H9 (cell line): Measurements from ENCODE around the gene NCOA6. TPM values are rescaled to one million over a fixed set of nuclear protein-coding genes. Genes with fewer than 3 reads are reported as not detected.

Experiments used
- DNase-seq: peaks from one replicate; pipeline ENCODE4 v3.0.0-alpha.2; 2017
- H2AFZ ChIP-seq: one replicate; pipeline ENCODE4 v1.6.1; 2013; ENCODE audit warnings: mild to moderate bottlenecking, low read length, control low read depth, moderate library complexity
- H2AK5ac ChIP-seq: 2 replicates; pipeline ENCODE4 v1.6.1; 2013; ENCODE audit warnings: low read length, control low read depth, mixed read lengths; ENCODE audit not compliant: insufficient read length
- H2BK120ac ChIP-seq: one replicate; pipeline ENCODE4 v1.6.1; 2013; ENCODE audit warnings: low read depth, mild to moderate bottlenecking, low read length, control low read depth, inconsistent platforms; ENCODE audit not compliant: poor library complexity, severe bottlenecking
- H2BK12ac ChIP-seq: 2 replicates; pipeline ENCODE4 v1.6.1; 2013; ENCODE audit warnings: low read length, control low read depth, mixed read lengths, low read depth; ENCODE audit not compliant: insufficient read length
- H2BK15ac ChIP-seq: 2 replicates; pipeline ENCODE4 v1.6.1; 2013; ENCODE audit warnings: low read depth, low read length, control low read depth
- H2BK20ac ChIP-seq: one replicate; pipeline ENCODE4 v1.6.1; 2013; ENCODE audit warnings: low read depth, mild to moderate bottlenecking, low read length, control low read depth, inconsistent platforms; ENCODE audit not compliant: poor library complexity, severe bottlenecking
- H2BK5ac ChIP-seq: 2 replicates; pipeline ENCODE4 v1.6.1; 2013; ENCODE audit warnings: low read length, control low read depth, mixed read lengths; ENCODE audit not compliant: insufficient read length
- H3K14ac ChIP-seq: 2 replicates; pipeline ENCODE4 v1.6.1; 2013; ENCODE audit warnings: low read length, control low read depth; ENCODE audit not compliant: insufficient read depth
- H3K18ac ChIP-seq: 2 replicates; pipeline ENCODE4 v1.6.1; 2013; ENCODE audit warnings: low read depth, mild to moderate bottlenecking, mixed read lengths, low read length, control low read depth; ENCODE audit not compliant: insufficient read length
- H3K23ac ChIP-seq: 2 replicates; pipeline ENCODE4 v1.6.1; 2013; ENCODE audit warnings: low read length, control low read depth, mixed read lengths, low read depth; ENCODE audit not compliant: insufficient read length
- H3K23me2 ChIP-seq: 2 replicates; pipeline ENCODE4 v1.6.1; 2013; ENCODE audit warnings: low read depth, mild to moderate bottlenecking, mixed read lengths, low read length, control low read depth; ENCODE audit not compliant: insufficient read length, poor library complexity, severe bottlenecking
- H3K27ac ChIP-seq: 2 replicates; pipeline ENCODE4 v1.5.1; 2013; ENCODE audit warnings: low read length, control low read depth, mixed read lengths, low read depth; ENCODE audit not compliant: insufficient read length
- H3K27me3 ChIP-seq: 2 replicates; pipeline ENCODE4 v1.6.1; 2013; ENCODE audit warnings: low read length, control low read depth, inconsistent platforms; ENCODE audit not compliant: insufficient read depth
- H3K4ac ChIP-seq: 2 replicates; pipeline ENCODE4 v1.6.1; 2013; ENCODE audit warnings: low read depth, mild to moderate bottlenecking, control low read depth, inconsistent platforms, low read length, moderate library complexity
- H3K4me1 ChIP-seq: 2 replicates; pipeline ENCODE4 v1.6.1; 2013; ENCODE audit warnings: low read length, control low read depth, inconsistent platforms; ENCODE audit not compliant: insufficient read depth
- H3K4me2 ChIP-seq: 2 replicates; pipeline ENCODE4 v1.6.1; 2013; ENCODE audit warnings: low read length, control low read depth, mixed read lengths; ENCODE audit not compliant: insufficient read length, insufficient read depth
- H3K56ac ChIP-seq: 2 replicates; pipeline ENCODE4 v1.6.1; 2013; ENCODE audit warnings: low read depth, mild to moderate bottlenecking, mixed read lengths, low read length, control low read depth; ENCODE audit not compliant: insufficient read length
- H3K79me1 ChIP-seq: 2 replicates; pipeline ENCODE4 v1.6.1; 2013; ENCODE audit warnings: low read depth, mild to moderate bottlenecking, moderate library complexity, low read length, control low read depth, inconsistent platforms; ENCODE audit not compliant: insufficient read depth, poor library complexity, severe bottlenecking
- H3K79me2 ChIP-seq: 2 replicates; pipeline ENCODE4 v1.6.1; 2013; ENCODE audit warnings: low read length, control low read depth, inconsistent platforms; ENCODE audit not compliant: insufficient read depth
- H3K9ac ChIP-seq: 2 replicates; pipeline ENCODE4 v1.6.1; 2013; ENCODE audit warnings: low read length, control low read depth, mixed read lengths; ENCODE audit not compliant: insufficient read length; ENCODE audit errors: extremely low read depth
- H3K9me3 ChIP-seq: one replicate; pipeline ENCODE4 v1.6.1; 2013; ENCODE audit warnings: low read depth, low read length, inconsistent platforms; ENCODE audit not compliant: control insufficient read depth
- H3T11ph ChIP-seq: one replicate; pipeline ENCODE4 v1.6.1; 2013; ENCODE audit warnings: mild to moderate bottlenecking, low read length, control low read depth, inconsistent platforms
- H4K20me1 ChIP-seq: one replicate; pipeline ENCODE4 v1.6.1; 2013; ENCODE audit not compliant: control insufficient read depth, insufficient read length, insufficient read depth
- H4K5ac ChIP-seq: 2 replicates; pipeline ENCODE4 v1.6.1; 2013; ENCODE audit warnings: low read depth, mild to moderate bottlenecking, mixed read lengths, low read length, control low read depth; ENCODE audit not compliant: insufficient read length
- H4K8ac ChIP-seq: replicated peaks from 2 replicates; pipeline ENCODE4 v1.6.1; 2013; ENCODE audit warnings: low read length, control low read depth, mixed read lengths, low read depth; ENCODE audit not compliant: insufficient read length
- H4K91ac ChIP-seq: 2 replicates; pipeline ENCODE4 v1.6.1; 2013; ENCODE audit warnings: low read depth, mild to moderate bottlenecking, moderate library complexity, mixed read lengths, low read length, control low read depth; ENCODE audit not compliant: insufficient read length
- H3K27ac Mint-ChIP-seq, 3 experiments: 2 replicates in 2 of 3; 3 replicates in 1 of 3; pipeline ENCODE4 v1.8.0; 2020 to 2021; ENCODE audit warnings: mixed read lengths in 3 of 3, mild to moderate bottlenecking in 1 of 3, moderate library complexity in 1 of 3
- H3K27me3 Mint-ChIP-seq: 2 replicates; pipeline ENCODE4 v1.8.0; 2021; ENCODE audit warnings: low read depth, mild to moderate bottlenecking, moderate library complexity, mixed read lengths
- H3K36me3 Mint-ChIP-seq, 3 experiments: 2 replicates in 2 of 3; 3 replicates in 1 of 3; pipeline ENCODE4 v1.8.0; 2020 to 2021; ENCODE audit warnings: low read depth in 3 of 3, mixed read lengths in 3 of 3; ENCODE audit not compliant: insufficient read depth in 1 of 3
- H3K4me1 Mint-ChIP-seq, 2 experiments: 2 replicates each; pipeline ENCODE4 v1.8.0; 2020; ENCODE audit warnings: mixed read lengths in 2 of 2
- H3K4me3 Mint-ChIP-seq, 2 experiments: 2 replicates in 1 of 2; 3 replicates in 1 of 2; pipeline ENCODE4 v1.8.0; 2020 to 2021; ENCODE audit warnings: mild to moderate bottlenecking in 2 of 2, mixed read lengths in 2 of 2, moderate library complexity in 1 of 2
- H3K9me3 Mint-ChIP-seq, 2 experiments: 2 replicates in 1 of 2; 3 replicates in 1 of 2; pipeline ENCODE4 v1.8.0; 2020; ENCODE audit warnings: mild to moderate bottlenecking in 2 of 2, mixed read lengths in 2 of 2, moderate library complexity in 1 of 2
- CTCF ChIP-seq: fragments of 200-600 bp; sonication (generic); conservative IDR thresholded peaks from 3 replicates; pipeline ENCODE4 v1.8.0; 2021; ENCODE audit warnings: antibody characterized with exemption, mild to moderate bottlenecking
- WGBS: extraction: QIAGEN DNeasy Blood & Tissue Kit; methylation state at CpG from one replicate; pipeline ENCODE4 v1.1.7; 2013; ENCODE audit warnings: missing lambda C conversion rate, low lambda C conversion rate, mixed read lengths; ENCODE audit not compliant: insufficient read length; ENCODE audit errors: extremely low coverage; 5-methylcytosine and 5-hydroxymethylcytosine counted together
- total RNA-seq: library from RNA; stranded (reverse); gene quantifications from 2 replicates; pipeline ENCODE4 v1.2.1, GENCODE V29; 2021

NCOA6 gene
- total RNA-seq, 1 experiment from 2014 or later, result 23.9 TPM

GRCh38 chr20:34850969-34851368, 25.5 kb upstream of the NCOA6 start:
- no peaks in the 10 kb centered on the region for H3K79me1 ChIP-seq
- no peak overlapping the region for H4K8ac ChIP-seq
- H3K4ac ChIP-seq, result no peak overlapping the region
- no peaks in the 10 kb centered on the region for H3K4me1 ChIP-seq
- H3K27ac Mint-ChIP-seq, result peak overlapping the region in 1 of 3 experiments; percentile 87; a peak in 1 of 7 replicates
- no peak overlapping the region for H4K91ac ChIP-seq
- WGBS, result no CpG with 5 or more reads among the region's 14 CpGs
- TF ChIP-seq CTCF, result no peak
- H3T11ph ChIP-seq, result no peak overlapping the region
- DNase-seq, result no peak
- no peak overlapping the region for H3K14ac ChIP-seq
- H4K20me1 ChIP-seq, result no peaks in the 10 kb centered on the region
- no peaks in the 10 kb centered on the region for H3K27me3 Mint-ChIP-seq
- H2AK5ac ChIP-seq, result no peak overlapping the region
- H3K56ac ChIP-seq, result no peak overlapping the region
- H3K9me3 Mint-ChIP-seq, result no peaks in the 10 kb centered on the region
- no peak overlapping the region for H2AFZ ChIP-seq
- peaks cover 11 to 49% (median 25%) of the 10 kb centered on the region in 3 experiments; a peak in 6 of 7 replicates for H3K36me3 Mint-ChIP-seq
- H3K27me3 ChIP-seq, result no peaks in the 10 kb centered on the region
- no peak overlapping the region for H3K4me3 Mint-ChIP-seq
- H3K9ac ChIP-seq, result no peak overlapping the region
- no peak overlapping the region for H2BK15ac ChIP-seq
- no peak overlapping the region for H3K4me2 ChIP-seq
- no peak overlapping the region for H4K5ac ChIP-seq
- no peak overlapping the region for H3K23ac ChIP-seq
- H2BK20ac ChIP-seq, result no peak overlapping the region
- H3K23me2 ChIP-seq, result no peaks in the 10 kb centered on the region
- H3K18ac ChIP-seq, result no peak overlapping the region
- H3K9me3 ChIP-seq, result no peaks in the 10 kb centered on the region
- H3K79me2 ChIP-seq, result no peaks in the 10 kb centered on the region
- no peak overlapping the region for H2BK120ac ChIP-seq
- H2BK5ac ChIP-seq, result no peak overlapping the region
- H3K27ac ChIP-seq, result no peak overlapping the region
- H2BK12ac ChIP-seq, result no peak overlapping the region
- no peaks in the 10 kb centered on the region for H3K4me1 Mint-ChIP-seq
